Dendritic cell treated with granulocyte-macrophage colony-stimulating factor and Interleukin-4, amounts not matched to agents 40 ng/mL and 50 ng/mL, for 4 days (primary cell): ENCODE results near the gene CFAP68.

Experiments used
- H3K27ac Mint-ChIP-seq: one replicate; pipeline ENCODE4 v1.8.0; 2022; ENCODE audit warnings: mild to moderate bottlenecking, mixed read lengths
- H3K27me3 Mint-ChIP-seq: one replicate; pipeline ENCODE4 v1.8.0; 2022; ENCODE audit warnings: mild to moderate bottlenecking, mixed read lengths
- H3K36me3 Mint-ChIP-seq: one replicate; pipeline ENCODE4 v1.8.0; 2022; ENCODE audit warnings: low read depth, mixed read lengths
- H3K4me1 Mint-ChIP-seq: one replicate; pipeline ENCODE4 v1.8.0; 2022; ENCODE audit warnings: low read depth, mixed read lengths
- H3K4me3 Mint-ChIP-seq: one replicate; pipeline ENCODE4 v1.8.0; 2022; ENCODE audit warnings: mild to moderate bottlenecking, moderate library complexity, mixed read lengths
- H3K9me3 Mint-ChIP-seq: one replicate; pipeline ENCODE4 v1.8.0; 2022; ENCODE audit warnings: mixed read lengths
- intact Hi-C: fragments of 100-400 bp; cut with micrococcal nuclease; formaldehyde crosslinking; loops from one replicate; pipeline ENCODE4 v1.15.0; 2022

CFAP68 gene

GRCh38 chr11:111933872-111934271 is 54.5 kb downstream of the CFAP68 start:
- Mint-ChIP-seq H3K4me1 (peaks cover 33% of the 10 kb centered on the region), H3K27ac (no peak overlapping the region), H3K4me3 (no peak overlapping the region), H3K36me3 (no peaks in the 10 kb centered on the region), H3K27me3 (peaks cover 9% of the 10 kb centered on the region), H3K9me3 (no peaks in the 10 kb centered on the region)
- intact Hi-C loops = loop anchor here (5.0 kb wide), 1 partner anchor 243 kb away; the partner anchor contains the start of gene BCO2

- Mint-ChIP-seq H3K27me3 (peaks cover 9% of the 10 kb centered on the region), H3K9me3 (no peaks in the 10 kb centered on the region), H3K4me3 (no peak overlapping the region), H3K36me3 (no peaks in the 10 kb centered on the region), H3K4me1 (peaks cover 37% of the 10 kb centered on the region), H3K27ac (no peak overlapping the region)
- intact Hi-C loops = loop anchor here (5.0 kb wide), 1 partner anchor 243 kb away; the partner anchor contains the start of gene BCO2
Measured at GRCh38 chr11:111934306-111934705, 55.0 kb downstream of the CFAP68 start.
